GM06990 (cell line): ENCODE results near the gene NTF3.

Experiments
- DNase-seq: peaks from one replicate; pipeline ENCODE4 v3.0.0-alpha.2; 2011; ENCODE audit not compliant: insufficient read length; ENCODE audit errors: extremely low read depth
- H3K27me3 ChIP-seq: replicated peaks from 2 replicates; pipeline ENCODE4 v1.6.0; 2011; ENCODE audit warnings: low read length; ENCODE audit not compliant: control insufficient read depth, insufficient read depth
- H3K36me3 ChIP-seq: 2 replicates; pipeline ENCODE4 v1.5.1; 2011; ENCODE audit warnings: low read length; ENCODE audit not compliant: control insufficient read depth, insufficient read depth
- H3K4me3 ChIP-seq: replicated peaks from 2 replicates; pipeline ENCODE4 v1.5.1; 2011; ENCODE audit warnings: low read depth, mild to moderate bottlenecking, control low read depth, low read length
- TF ChIP-seq, protein P1 (sequence below): IDR thresholded peaks from 2 replicates; pipeline ENCODE4 v1.5.1; 2011; ENCODE audit warnings: low read length, control low read depth, mild to moderate bottlenecking, inconsistent platforms; ENCODE audit not compliant: insufficient read depth, poor library complexity, severe bottlenecking

NTF3 gene

DNA sequence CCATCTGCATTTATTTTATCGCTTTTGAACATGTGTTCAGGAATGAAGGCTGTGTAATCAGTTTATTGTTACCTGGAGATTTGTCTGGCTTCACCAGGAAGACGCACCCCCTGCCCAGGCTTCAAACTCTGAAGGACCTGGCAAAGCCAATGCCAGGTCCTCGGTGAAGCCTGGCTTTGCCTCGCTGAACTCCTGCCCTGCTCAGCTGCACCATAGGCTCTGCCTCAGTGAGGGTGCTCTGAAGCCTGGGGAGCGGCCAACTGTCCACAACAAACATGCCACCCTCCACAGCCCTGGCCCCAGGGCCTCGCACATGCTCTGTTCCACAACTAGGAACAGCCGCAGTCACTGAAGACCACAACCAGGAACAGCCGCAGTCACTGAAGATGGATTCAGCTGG lies 66.9 kb downstream of the NTF3 start:
- TF ChIP-seq, protein P1, sequence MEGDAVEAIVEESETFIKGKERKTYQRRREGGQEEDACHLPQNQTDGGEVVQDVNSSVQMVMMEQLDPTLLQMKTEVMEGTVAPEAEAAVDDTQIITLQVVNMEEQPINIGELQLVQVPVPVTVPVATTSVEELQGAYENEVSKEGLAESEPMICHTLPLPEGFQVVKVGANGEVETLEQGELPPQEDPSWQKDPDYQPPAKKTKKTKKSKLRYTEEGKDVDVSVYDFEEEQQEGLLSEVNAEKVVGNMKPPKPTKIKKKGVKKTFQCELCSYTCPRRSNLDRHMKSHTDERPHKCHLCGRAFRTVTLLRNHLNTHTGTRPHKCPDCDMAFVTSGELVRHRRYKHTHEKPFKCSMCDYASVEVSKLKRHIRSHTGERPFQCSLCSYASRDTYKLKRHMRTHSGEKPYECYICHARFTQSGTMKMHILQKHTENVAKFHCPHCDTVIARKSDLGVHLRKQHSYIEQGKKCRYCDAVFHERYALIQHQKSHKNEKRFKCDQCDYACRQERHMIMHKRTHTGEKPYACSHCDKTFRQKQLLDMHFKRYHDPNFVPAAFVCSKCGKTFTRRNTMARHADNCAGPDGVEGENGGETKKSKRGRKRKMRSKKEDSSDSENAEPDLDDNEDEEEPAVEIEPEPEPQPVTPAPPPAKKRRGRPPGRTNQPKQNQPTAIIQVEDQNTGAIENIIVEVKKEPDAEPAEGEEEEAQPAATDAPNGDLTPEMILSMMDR: no peak
- DNase-seq: no peak
- H3K27me3 ChIP-seq: no peaks in the 10 kb centered on the region; the same call in none of the 2 replicates
- H3K4me3 ChIP-seq: no peak overlapping the region
- H3K36me3 ChIP-seq: no peaks in the 10 kb centered on the region

DNA sequence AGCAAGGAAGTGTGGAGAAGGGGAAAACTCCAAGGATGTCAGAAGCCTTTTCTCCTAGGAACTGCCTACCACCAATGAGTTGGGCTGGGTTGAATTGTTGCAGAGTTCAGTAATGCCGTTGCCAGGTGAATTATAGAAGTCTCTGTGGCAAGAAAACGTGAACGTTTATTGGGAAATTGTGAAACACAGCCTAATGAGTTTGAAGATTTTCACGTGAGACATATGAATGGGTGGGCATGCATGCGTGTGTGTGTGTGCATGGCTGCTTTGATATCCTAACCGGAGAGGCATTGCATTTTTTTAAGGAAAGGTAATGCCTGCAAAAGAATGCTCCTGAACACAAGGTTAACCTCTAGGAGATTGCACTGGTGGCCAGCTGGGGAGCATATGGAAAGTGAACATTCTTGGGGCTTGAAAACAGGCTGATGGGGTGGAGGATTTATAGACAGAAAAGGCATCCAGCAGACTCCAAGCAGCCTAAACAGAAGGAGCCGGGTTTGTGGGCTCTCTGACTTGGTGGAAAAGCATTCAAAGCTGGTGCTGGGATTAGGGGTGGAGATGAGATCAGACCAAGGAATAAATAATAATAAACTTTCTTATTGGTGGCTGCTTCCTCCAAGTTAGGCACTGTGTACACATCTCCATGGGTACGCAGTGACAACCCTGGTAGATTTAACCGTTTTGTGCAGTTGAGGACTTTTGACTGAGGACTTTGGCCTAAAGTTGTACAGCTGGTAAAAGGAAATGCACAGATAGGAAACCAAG lies 67.8 kb downstream of the NTF3 start:
- H3K36me3 ChIP-seq: no peaks in the 10 kb centered on the region
- H3K27me3 ChIP-seq: no peaks in the 10 kb centered on the region; the same call in none of the 2 replicates
- TF ChIP-seq, protein P1: no peak
- no peak overlapping the region for H3K4me3 ChIP-seq
- no peak for DNase-seq

DNA sequence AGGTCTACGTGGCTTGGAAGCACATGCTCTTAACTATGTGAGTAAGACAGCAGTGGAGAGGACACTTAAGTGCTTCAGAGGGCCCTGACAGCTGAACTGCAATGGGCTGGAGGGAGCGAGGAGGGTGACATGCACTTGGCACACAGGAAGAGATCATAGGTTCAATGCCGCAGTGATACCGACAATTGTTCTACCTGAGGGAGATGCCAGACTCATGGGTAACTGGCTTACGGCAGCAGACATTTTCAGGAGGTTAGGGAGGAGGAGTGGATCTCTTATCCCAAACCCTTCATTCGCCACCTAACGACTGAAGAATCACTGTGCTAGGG lies 68.4 kb downstream of the NTF3 start:
- DNase-seq: no peak
- Histone ChIP-seq H3K4me3 (no peak overlapping the region), H3K36me3 (no peaks in the 10 kb centered on the region), H3K27me3 (no peaks in the 10 kb centered on the region; the same call in none of the 2 replicates)
- TF ChIP-seq, protein P1: no peak

DNA sequence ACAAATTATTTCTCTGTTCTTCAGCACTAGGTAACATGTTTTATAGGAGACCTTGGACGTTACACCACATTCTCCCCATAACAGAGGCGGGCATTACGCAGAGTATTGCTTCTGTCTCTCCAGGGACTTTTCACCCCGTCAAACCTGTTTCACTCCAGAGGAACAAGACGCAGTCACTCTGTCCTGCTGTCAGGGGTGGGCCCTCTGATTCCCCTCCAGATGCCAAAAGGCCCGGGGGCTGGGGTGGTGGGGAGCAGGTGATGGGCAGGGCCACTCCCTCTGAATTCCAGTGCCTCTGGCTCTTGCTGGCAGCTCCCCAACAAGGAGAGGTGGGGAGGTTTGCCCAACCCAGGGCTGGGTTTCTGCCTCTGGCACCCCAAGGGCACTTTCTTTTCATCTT lies 71.9 kb downstream of the NTF3 start:
- no peak for DNase-seq

DNA sequence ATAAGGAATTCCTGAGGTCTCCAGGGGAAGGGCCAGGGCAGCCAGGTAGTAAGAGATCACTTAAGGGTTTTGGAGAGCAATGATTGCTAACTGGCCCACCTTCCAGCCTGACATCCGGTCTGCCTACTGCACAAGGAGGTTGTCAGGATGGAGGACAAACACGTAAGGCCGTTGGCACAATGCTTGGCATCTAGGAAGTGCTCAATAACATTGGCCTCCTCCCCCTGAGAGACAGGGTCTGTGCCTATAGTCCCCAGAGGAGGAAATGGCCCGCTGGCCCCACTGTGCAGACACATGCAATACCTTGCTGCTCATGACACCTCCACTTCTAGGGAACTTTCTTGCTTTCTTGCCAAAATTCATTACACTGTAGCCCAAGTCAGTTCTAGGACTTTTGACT lies 73.2 kb downstream of the NTF3 start:
- Histone ChIP-seq H3K36me3 (no peaks in the 10 kb centered on the region), H3K4me3 (no peak overlapping the region), H3K27me3 (no peaks in the 10 kb centered on the region; the same call in none of the 2 replicates)
- TF ChIP-seq, protein P1: no peak
- DNase-seq: no peak

More for the DNA sequence above, 71.9 kb downstream of the NTF3 start:
- no peaks in the 10 kb centered on the region for H3K36me3 ChIP-seq
- no peaks in the 10 kb centered on the region; the same call in 1 of the 2 replicates for H3K27me3 ChIP-seq
- TF ChIP-seq, protein P1: no peak
- no peak overlapping the region for H3K4me3 ChIP-seq

DNA sequence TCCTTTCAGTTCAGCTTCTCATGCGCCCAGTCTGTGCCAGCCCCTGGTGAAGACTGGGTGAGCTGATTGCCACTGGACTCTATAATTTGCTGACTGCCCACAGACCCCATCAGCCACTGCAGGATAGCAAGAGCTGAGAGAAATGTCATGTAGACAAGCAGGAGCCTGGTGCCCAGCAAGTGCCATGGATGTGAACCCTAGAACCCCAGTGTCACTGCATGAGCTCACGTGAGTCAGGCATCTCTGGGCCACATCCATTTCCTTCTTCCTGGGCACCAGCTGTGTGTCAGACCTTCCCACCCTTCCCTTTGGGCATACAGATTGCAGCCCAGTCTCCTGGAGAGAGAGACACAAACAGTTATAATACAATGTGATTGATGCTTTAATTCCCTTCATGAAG lies 73.8 kb downstream of the NTF3 start:
- Histone ChIP-seq H3K4me3 (no peak overlapping the region), H3K27me3 (peaks cover 2% of the 10 kb centered on the region), H3K36me3 (no peaks in the 10 kb centered on the region)
- DNase-seq: no peak
- TF ChIP-seq, protein P1: no peak
